Small intestine (tissue), 7 donors: ENCODE results near the gene PRDM16. TPM values are rescaled to one million over a fixed set of nuclear protein-coding genes. Genes with fewer than 3 reads are reported as not detected.
"Not testable (repeated sequence)": the region's sequence is repeated elsewhere in the genome, so short reads cannot be mapped to it uniquely, and the experiment has no call there.

Experiments
- DNase-seq, 2 donors: peaks; one replicate each; pipeline versions ENCODE4 v3.0.0 to v3.0.0-alpha.2; 2013
- FAIRE-seq: peaks from 2 replicates; lab custom pipeline; 2012; peaks lifted over from hg19 to GRCh38; lab: Jason Lieb, UNC
- H3K27ac ChIP-seq, 3 donors: one replicate each; pipeline ENCODE4 v1.5.1; 2013; ENCODE audit warnings: low read length in 2 of 3, mild to moderate bottlenecking in 2 of 3, control low read depth in 1 of 3, inconsistent platforms in 1 of 3, low read depth in 1 of 3, moderate library complexity in 1 of 3
- H3K27me3 ChIP-seq, 3 donors: one replicate each; pipeline ENCODE4 v1.6.1; 2013; ENCODE audit warnings: low read length in 3 of 3, inconsistent platforms in 1 of 3; ENCODE audit not compliant: control insufficient read depth in 3 of 3, insufficient read depth in 3 of 3
- H3K36me3 ChIP-seq, 3 donors: one replicate each; pipeline ENCODE4 v1.6.1; 2013; ENCODE audit warnings: low read length in 3 of 3, inconsistent platforms in 1 of 3, low read depth in 1 of 3, mild to moderate bottlenecking in 1 of 3, moderate library complexity in 1 of 3; ENCODE audit not compliant: control insufficient read depth in 3 of 3, insufficient read depth in 2 of 3
- H3K4me1 ChIP-seq, 3 donors: one replicate each; pipeline ENCODE4 v1.6.1; 2013; ENCODE audit warnings: low read length in 2 of 3, inconsistent platforms in 1 of 3, low read depth in 1 of 3, mild to moderate bottlenecking in 1 of 3, moderate library complexity in 1 of 3; ENCODE audit not compliant: control insufficient read depth in 3 of 3, insufficient read depth in 2 of 3
- H3K4me3 ChIP-seq, 3 donors: one replicate each; pipeline ENCODE4 v1.5.1; 2013; ENCODE audit warnings: low read length in 3 of 3, control low read depth in 1 of 3, inconsistent platforms in 1 of 3, low read depth in 1 of 3, mild to moderate bottlenecking in 1 of 3, moderate library complexity in 1 of 3
- H3K9me3 ChIP-seq, 2 donors: one replicate each; pipeline ENCODE4 v1.6.1; 2013; ENCODE audit warnings: low read depth in 1 of 2, low read length in 1 of 2; ENCODE audit not compliant: control insufficient read depth in 2 of 2, insufficient read depth in 1 of 2
- WGBS, 3 donors: extraction: QIAGEN DNeasy Blood & Tissue Kit; methylation state at CpG; one replicate each; pipeline ENCODE4 v1.1.7; 2013; 5-methylcytosine and 5-hydroxymethylcytosine counted together
- polyA plus RNA-seq, 4 donors: library from polyadenylated mRNA; stranded (reverse) in 3 of 4; unstranded in 1 of 4; fragments of 200-250 nt in 3 of 4; fragments of 120-200 nt in 1 of 4; gene quantifications; one replicate each; pipeline versions ENCODE4 v1.2.1 to v1.2.3, GENCODE V29; 2013
- donor health status: healthy with polysubstance abuse.
- donor health status: control.
- donor health status: control.
- donor health status: Bipolar disorder and iron deficiency.
- donor health status: healthy.

PRDM16 gene
- polyA plus RNA-seq, 4 donors = 5.4 to 11.4 (median 8.2) TPM

DNA sequence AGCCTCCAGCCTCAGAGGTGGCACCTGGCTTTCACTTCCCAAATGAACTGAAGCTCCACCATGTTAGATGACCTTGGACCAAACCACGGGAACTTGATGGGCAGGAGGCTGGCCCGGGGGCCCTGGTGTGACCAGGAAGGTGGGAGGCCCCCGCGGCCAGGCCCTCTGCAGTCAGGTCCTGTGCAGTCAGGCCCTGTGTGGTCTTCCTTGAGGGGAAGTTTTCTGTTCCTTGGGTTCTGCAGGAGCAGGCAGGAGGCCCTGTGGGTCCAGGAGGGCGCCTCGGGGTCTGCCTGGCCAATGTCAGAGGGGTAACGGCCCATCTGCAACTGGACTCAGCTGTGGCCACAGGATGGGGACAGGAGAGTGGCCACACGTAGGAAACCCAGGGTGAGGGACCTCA is 13.0 kb downstream of the PRDM16 start:
- Histone ChIP-seq H3K27ac (no peak overlapping the region), H3K36me3 (peaks cover 0 to 21% (median 0%) of the 10 kb centered on the region in 3 donors), H3K4me1 (no peaks in the 10 kb centered on the region), H3K4me3 (no peak overlapping the region), H3K27me3 (no peaks in the 10 kb centered on the region), H3K9me3 (no peaks in the 10 kb centered on the region)
- DNase-seq (no peak), FAIRE-seq (no peak)
- 75 to 84% (median 75%) methylated on average over 8 of the region's 8 CpGs for WGBS, 3 donors

DNA sequence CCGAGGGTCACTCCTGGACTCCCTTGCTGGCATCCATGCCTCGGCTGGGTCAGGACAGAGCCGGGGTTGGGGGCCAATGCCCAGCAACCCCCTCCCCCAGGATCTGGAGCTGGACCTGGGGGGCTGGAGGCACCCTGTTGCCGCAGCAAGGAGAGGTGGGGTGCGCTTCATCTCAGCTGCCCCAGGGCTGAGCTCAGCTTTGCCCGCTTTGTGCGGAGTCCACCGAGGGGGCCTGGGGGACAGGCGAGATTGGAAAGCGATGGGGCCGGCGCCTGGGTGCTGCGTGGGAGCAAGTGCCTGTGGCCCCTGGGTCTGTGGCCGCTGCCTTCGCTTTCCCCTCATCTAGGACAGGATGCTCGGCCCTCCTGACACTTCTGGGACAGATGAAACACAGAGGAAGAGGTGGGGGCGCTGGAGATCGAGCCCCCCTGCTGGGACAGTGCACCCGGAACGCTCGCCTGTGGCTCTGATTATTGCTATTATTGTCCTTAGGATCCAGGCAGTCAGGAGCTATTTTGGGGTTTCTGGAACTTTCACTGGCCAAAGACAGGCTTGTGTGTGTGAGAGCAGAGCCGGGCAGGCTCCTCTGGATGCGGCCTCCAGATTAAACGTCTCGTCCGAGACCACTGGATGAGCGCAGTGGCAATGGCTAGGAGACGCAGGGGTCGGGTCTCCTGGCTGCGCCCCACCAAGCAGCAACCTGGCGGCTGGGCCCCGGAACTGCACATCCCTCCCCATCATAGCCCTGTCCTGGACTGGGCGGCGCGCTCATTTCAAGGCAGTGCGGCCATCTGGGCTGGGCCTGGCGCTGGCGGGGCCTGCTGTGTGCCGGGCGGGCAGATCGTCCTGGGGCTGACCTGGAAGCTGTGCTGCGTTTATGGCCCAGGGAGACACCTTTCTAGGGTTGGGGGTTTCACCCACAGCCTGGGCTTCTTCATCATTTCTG is 13.8 kb downstream of the PRDM16 start:
- no peaks in the 10 kb centered on the region for H3K27me3 ChIP-seq
- H3K27ac ChIP-seq = no peak overlapping the region
- no peaks in the 10 kb centered on the region for H3K9me3 ChIP-seq
- 89 to 93% (median 89%) methylated on average over 39 to 42 of the region's 42 CpGs for WGBS, 3 donors
- H3K4me1 ChIP-seq = no peaks in the 10 kb centered on the region
- H3K36me3 ChIP-seq = peaks cover 0 to 18% (median 0%) of the 10 kb centered on the region in 3 donors
- DNase-seq = no peak
- H3K4me3 ChIP-seq = no peak overlapping the region
- FAIRE-seq = no peak

DNA sequence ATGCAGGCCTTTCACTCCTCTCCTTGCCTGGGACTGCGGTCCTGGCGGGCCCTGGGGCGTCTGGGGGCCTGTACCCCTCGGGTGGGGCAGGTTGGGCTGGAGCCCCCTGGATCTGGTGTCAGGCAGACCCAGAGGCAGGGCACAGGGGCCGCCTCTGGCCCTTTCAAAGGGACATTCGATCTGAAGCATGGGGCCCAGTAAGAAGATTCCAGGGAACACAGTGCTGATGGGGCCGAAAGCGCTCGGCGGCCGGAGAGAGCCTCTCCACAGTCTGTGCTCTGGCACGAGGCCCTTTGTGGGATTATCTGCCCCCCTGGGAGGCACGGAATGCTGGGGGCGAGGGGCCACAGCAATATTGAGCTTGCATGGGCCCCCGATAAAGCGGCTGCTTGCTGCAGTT is 15.2 kb downstream of the PRDM16 start:
- Histone ChIP-seq H3K9me3 (no peaks in the 10 kb centered on the region), H3K4me3 (no peak overlapping the region), H3K27ac (no peak overlapping the region), H3K27me3 (no peaks in the 10 kb centered on the region), H3K36me3 (peaks cover 0 to 18% (median 0%) of the 10 kb centered on the region in 3 donors), H3K4me1 (no peaks in the 10 kb centered on the region)
- 84 to 89% (median 85%) methylated on average over 14 to 16 of the region's 16 CpGs for WGBS, 3 donors
- FAIRE-seq (no peak), DNase-seq (no peak)

DNA sequence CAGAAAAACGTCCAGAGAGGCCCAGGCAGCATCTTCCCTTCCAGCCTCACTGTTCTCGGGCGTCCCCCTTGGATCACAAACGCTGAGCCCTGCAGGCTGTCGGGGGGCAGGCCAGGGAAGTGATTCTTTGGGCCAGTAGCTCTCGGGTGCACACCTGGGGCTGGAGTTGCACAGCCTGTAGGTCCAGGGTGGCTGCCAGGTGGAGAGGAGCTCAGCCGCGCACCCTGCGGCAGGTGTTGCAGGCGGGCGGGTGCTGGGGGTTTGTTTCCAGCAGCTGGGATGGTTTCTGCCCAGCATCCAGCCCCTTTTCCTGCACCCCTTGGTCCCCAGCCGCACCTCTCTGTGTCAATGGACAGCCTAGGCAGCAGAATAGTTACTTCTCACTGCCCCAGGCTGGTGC is 15.7 kb downstream of the PRDM16 start:
- 48 to 81% (median 51%) methylated on average over 12 of the region's 12 CpGs for whole genome bisulfite sequencing, 3 donors
- FAIRE-seq (no peak), DNase-seq (no peak)
- H3K9me3 ChIP-seq = no peaks in the 10 kb centered on the region
- no peaks in the 10 kb centered on the region for H3K27me3 ChIP-seq
- no peak overlapping the region for H3K27ac ChIP-seq
- H3K36me3 ChIP-seq = peaks cover 0 to 22% (median 0%) of the 10 kb centered on the region in 3 donors
- H3K4me3 ChIP-seq = no peak overlapping the region
- no peaks in the 10 kb centered on the region for H3K4me1 ChIP-seq

DNA sequence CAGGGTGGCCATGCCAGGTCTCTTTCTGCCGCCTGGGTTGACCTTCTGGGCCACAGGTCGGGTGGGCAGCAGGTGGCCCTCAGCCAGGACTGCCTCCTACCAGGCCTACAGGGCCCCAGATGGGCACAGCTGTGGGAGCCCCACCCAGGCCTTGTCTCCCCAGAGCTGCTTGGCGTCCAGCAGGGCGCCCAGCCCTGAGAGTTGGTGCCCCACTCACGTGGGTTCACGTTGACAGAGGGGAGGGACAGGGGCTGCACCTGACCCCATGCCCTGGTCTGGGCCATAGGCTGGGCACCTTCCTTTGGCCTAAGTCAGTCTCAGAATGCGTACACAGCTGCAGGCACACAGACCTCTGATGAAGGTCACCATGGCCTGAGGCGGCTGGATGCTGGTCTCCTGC is 16.7 kb downstream of the PRDM16 start:
- no peak overlapping the region for H3K4me3 ChIP-seq
- H3K9me3 ChIP-seq = no peaks in the 10 kb centered on the region
- H3K36me3 ChIP-seq = peaks cover 0 to 31% (median 0%) of the 10 kb centered on the region in 3 donors
- 41 to 79% (median 56%) methylated on average over 4 to 8 of the region's 8 CpGs for WGBS, 3 donors
- H3K27me3 ChIP-seq = no peaks in the 10 kb centered on the region
- FAIRE-seq (no peak), DNase-seq (no peak)
- no peaks in the 10 kb centered on the region for H3K4me1 ChIP-seq
- no peak overlapping the region for H3K27ac ChIP-seq

DNA sequence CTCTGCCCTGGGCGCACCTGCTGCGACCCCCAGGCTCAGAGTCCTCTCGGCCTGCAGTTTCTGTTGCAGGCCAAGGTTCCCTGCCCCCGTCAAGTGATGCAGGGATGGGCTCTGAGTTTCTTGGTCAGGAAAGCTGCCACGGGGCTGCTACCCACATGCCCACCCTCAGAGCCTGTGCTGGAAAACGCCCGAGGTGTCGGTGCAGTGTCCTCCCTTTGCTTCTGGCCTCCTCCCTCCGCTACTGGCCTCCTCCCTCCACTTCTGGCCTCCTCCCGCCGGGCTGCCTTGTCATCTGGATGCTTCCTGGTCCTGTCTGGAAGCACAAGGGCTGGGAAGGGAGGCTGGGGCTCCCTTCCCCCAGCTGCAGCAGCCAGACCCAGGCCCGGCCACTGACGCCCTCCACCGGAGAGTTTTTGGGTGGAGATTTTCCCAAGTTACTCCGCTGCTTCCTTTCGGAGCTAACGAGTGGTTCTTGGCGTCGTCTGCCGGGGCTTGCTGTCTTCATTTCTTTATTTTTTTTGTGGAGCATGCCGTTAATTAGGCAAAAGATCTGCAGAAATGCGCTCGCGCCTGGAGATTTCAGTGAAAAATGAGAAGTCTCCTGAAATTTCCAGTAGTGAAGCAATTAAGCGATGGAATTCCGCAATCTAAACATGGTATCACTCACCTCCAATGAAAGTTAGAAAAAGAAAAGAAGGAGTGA is 17.4 kb downstream of the PRDM16 start:
- no peak overlapping the region for H3K27ac ChIP-seq
- H3K4me1 ChIP-seq = no peaks in the 10 kb centered on the region
- H3K4me3 ChIP-seq = no peak overlapping the region
- 83 to 90% (median 89%) methylated on average over 25 to 26 of the region's 26 CpGs for WGBS, 3 donors
- DNase-seq (no peak), FAIRE-seq (no peak)
- peaks cover 0 to 35% (median 0%) of the 10 kb centered on the region in 3 donors for H3K36me3 ChIP-seq
- H3K27me3 ChIP-seq = no peaks in the 10 kb centered on the region
- H3K9me3 ChIP-seq = no peaks in the 10 kb centered on the region

DNA sequence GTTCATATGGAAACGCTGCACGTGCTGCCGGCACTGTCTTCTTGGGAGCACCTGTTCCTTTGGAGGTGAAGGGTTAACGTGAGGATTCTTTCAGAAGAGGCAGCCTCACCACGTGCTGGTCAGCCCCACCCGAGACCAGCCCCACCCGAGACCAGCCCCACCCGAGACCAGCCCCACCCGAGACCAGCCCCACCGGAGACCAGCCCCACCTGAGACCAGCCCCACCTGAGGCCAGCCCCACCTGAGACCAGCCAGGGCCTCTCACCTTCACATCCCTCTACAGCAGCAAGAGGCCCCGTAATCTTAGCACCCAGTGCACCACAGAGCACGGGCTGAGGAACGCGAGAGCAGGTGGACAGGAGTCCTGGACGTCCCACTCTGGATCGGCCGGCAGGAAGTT is 18.0 kb downstream of the PRDM16 start:
- DNase-seq (no peak), FAIRE-seq (no peak)
- 61 to 70% (median 61%) methylated on average over 17 of the region's 17 CpGs for WGBS, 3 donors
- Histone ChIP-seq H3K4me1 (no peaks in the 10 kb centered on the region), H3K9me3 (no peaks in the 10 kb centered on the region), H3K27ac (no peak overlapping the region), H3K36me3 (peaks cover 0 to 34% (median 0%) of the 10 kb centered on the region in 3 donors), H3K4me3 (no peak overlapping the region), H3K27me3 (no peaks in the 10 kb centered on the region)

DNA sequence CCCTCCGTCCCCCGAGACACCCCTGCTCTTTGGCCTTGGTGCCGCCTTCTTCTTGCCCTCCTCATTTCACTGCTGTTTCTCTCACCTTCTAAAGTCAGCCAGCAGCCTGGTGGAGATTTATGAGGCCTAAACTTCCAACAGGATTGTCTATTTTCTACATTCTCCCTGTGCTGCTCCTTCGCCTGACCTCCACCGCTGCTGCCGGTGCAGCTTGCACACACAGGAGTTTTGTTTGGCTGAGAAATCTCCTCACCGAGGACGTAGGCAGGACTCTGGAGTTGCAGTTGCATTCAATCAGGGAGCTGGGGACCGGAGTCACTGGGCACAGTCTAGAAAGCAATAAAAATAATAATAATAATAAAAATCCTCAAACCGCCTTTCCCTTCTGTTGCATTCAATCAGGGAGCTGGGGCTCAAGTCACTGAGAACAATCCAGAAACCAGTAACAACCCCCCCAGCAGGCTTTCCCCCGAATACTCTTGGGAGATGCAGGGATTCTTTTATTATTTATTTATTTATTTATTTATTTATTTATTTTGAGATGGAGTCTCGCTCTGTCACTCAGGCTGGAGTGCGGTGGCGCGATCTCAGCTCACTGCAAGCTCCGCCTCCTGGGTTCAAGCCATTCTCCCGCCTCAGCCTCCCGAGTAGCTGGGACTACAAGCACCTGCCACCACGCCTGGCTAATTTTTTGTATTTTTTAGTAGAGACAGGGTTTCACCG is 19.1 kb downstream of the PRDM16 start:
- FAIRE-seq, H3K4me3 ChIP-seq, H3K27ac ChIP-seq, H3K27me3 ChIP-seq, H3K9me3 ChIP-seq, DNase-seq, H3K4me1 ChIP-seq: not testable (repeated sequence)
- 88 to 92% (median 90%) methylated on average over 20 of the region's 20 CpGs for WGBS, 3 donors
- peaks cover 0 to 35% (median 0%) of the 10 kb centered on the region in 3 donors for H3K36me3 ChIP-seq
